OCI-LY7 (cell line): ENCODE results near the gene RAPGEF4. TPM values are rescaled to one million over a fixed set of nuclear protein-coding genes. Genes with fewer than 3 reads are reported as not detected.
"Not testable (repeated sequence)": the region's sequence is repeated elsewhere in the genome, so short reads cannot be mapped to it uniquely, and the experiment has no call there.

Experiments
- BruUV-seq: library from RNA; stranded (reverse); fragments of 400-500 nt; replicated peaks from 2 replicates; lab custom pipeline; 2021; lab: Mats Ljungman, UMichigan
- CTCF ChIA-PET: fragments of 300-600 bp; sonication (Branson Sonifier 250); formaldehyde crosslinking; loops from one replicate; lab custom pipeline; 2022; ENCODE audit warnings: antibody characterized with exemption; ENCODE audit not compliant: unreplicated experiment; lab: Charles Lee
- POLR2A ChIA-PET: fragments of 300-600 bp; sonication (Branson Sonifier 250); formaldehyde crosslinking; loops from one replicate; lab custom pipeline; 2022; ENCODE audit warnings: antibody characterized with exemption; lab: Charles Lee
- DNase-seq: peaks from one replicate; pipeline ENCODE4 v3.0.0-alpha.2; 2015; ENCODE audit warnings: low spot score
- H2AFZ ChIP-seq: fragments of 200-600 bp; sonication (generic), shearing (Covaris generic); 2 replicates; pipeline ENCODE4 v1.6.1; 2014; ENCODE audit warnings: mild to moderate bottlenecking, antibody characterized with exemption, low read length, moderate library complexity
- H3K27ac ChIP-seq: fragments of 200-600 bp; sonication (generic); 2 replicates; pipeline ENCODE4 v1.5.1; 2014; ENCODE audit warnings: mixed run types, low read depth, mild to moderate bottlenecking, moderate library complexity, low read length, inconsistent platforms; ENCODE audit not compliant: poor library complexity, severe bottlenecking
- H3K36me3 ChIP-seq: fragments of 200-600 bp; sonication (generic); 2 replicates; pipeline ENCODE4 v1.6.1; 2014; ENCODE audit warnings: mild to moderate bottlenecking, antibody characterized with exemption, low read length, moderate library complexity, mixed read lengths; ENCODE audit not compliant: insufficient read depth
- H3K4me1 ChIP-seq: fragments of 200-600 bp; sonication (generic); 2 replicates; pipeline ENCODE4 v1.5.1; 2014; ENCODE audit warnings: mild to moderate bottlenecking, low read length; ENCODE audit not compliant: insufficient read depth, poor library complexity, severe bottlenecking
- H3K4me2 ChIP-seq: fragments of 200-600 bp; sonication (generic); 2 replicates; pipeline ENCODE4 v1.6.1; 2014; ENCODE audit warnings: mild to moderate bottlenecking, low read length
- H3K4me3 ChIP-seq: fragments of 200-600 bp; sonication (generic); 2 replicates; pipeline ENCODE4 v1.5.1; 2014; ENCODE audit warnings: mild to moderate bottlenecking, low read depth, low read length; ENCODE audit not compliant: poor library complexity, severe bottlenecking
- H3K79me2 ChIP-seq: fragments of 200-600 bp; sonication (generic); 2 replicates; pipeline ENCODE4 v1.6.1; 2016; ENCODE audit warnings: low read depth, mild to moderate bottlenecking, low read length, moderate library complexity, mixed read lengths; ENCODE audit not compliant: insufficient read depth
- H3K9me2 ChIP-seq: fragments of 200-600 bp; sonication (generic); 2 replicates; pipeline ENCODE4 v1.6.1; 2016; ENCODE audit warnings: mild to moderate bottlenecking, low read length, mixed read lengths; ENCODE audit not compliant: insufficient read depth
- H3K9me3 ChIP-seq: fragments of 200-600 bp; sonication (generic); 2 replicates; pipeline ENCODE4 v1.6.1; 2014; ENCODE audit warnings: mild to moderate bottlenecking, mixed run types, low read length, mixed read lengths
- H4K20me1 ChIP-seq: fragments of 200-600 bp; sonication (generic); 2 replicates; pipeline ENCODE4 v1.6.1; 2014; ENCODE audit warnings: mild to moderate bottlenecking, antibody characterized with exemption, low read length, moderate library complexity, mixed read lengths; ENCODE audit not compliant: insufficient read depth
- EZH2phosphoT487 ChIP-seq: fragments of 200-600 bp; sonication (generic); IDR thresholded peaks from 2 replicates; pipeline ENCODE4 v1.6.1; 2018; ENCODE audit warnings: low read depth, borderline replicate concordance, mild to moderate bottlenecking, mixed run types, antibody characterized with exemption, low read length, moderate library complexity, mixed read lengths
- intact Hi-C: fragments of 100-400 bp; cut with micrococcal nuclease; formaldehyde crosslinking; loops from one replicate; pipeline ENCODE4 v1.10.0; 2022; ENCODE audit not compliant: unreplicated experiment
- total RNA-seq, 2 experiments: library from RNA; depleted of rRNA in 1 of 2; stranded (reverse); fragments of >200 nt in 1 of 2; shearing (Covaris generic) in 1 of 2; gene quantifications; 2 replicates each; pipeline ENCODE4 v1.2.3, GENCODE V29; 2014 to 2022
- TF ChIP-seq, protein P1 (sequence below): fragments of 200-600 bp; sonication (generic); conservative IDR thresholded peaks from 2 replicates; pipeline ENCODE4 v1.5.1; 2014; ENCODE audit warnings: mild to moderate bottlenecking, antibody characterized with exemption, low read length, moderate library complexity, mixed read lengths

The RAPGEF4 gene
- total RNA-seq, 2 experiments from 2014 or later, result 0.22 to 0.55 TPM

- H3K4me1 ChIP-seq, result no peaks in the 10 kb centered on the region
- ChIA-PET POLR2A (interaction anchor here (1.6 kb wide), 1 partner anchor 12 kb away, joined by 8 read pairs; no protein-coding TSS in a partner anchor), CTCF (no interaction called here)
- H3K79me2 ChIP-seq, result no peaks in the 10 kb centered on the region
- intact Hi-C loops, result no loop called here
- H3K36me3 ChIP-seq, result peaks cover 25% of the 10 kb centered on the region
- H3K9me2 ChIP-seq, result no peaks in the 10 kb centered on the region
- H3K9me3 ChIP-seq, result no peaks in the 10 kb centered on the region
- no peak overlapping the region for H3K27ac ChIP-seq
- BruUV-seq, result no TSS peak
- no peak for DNase-seq
- H3K4me3 ChIP-seq, result no peak overlapping the region
- no peak for TF ChIP-seq EZH2phosphoT487
- TF ChIP-seq, protein P1, sequence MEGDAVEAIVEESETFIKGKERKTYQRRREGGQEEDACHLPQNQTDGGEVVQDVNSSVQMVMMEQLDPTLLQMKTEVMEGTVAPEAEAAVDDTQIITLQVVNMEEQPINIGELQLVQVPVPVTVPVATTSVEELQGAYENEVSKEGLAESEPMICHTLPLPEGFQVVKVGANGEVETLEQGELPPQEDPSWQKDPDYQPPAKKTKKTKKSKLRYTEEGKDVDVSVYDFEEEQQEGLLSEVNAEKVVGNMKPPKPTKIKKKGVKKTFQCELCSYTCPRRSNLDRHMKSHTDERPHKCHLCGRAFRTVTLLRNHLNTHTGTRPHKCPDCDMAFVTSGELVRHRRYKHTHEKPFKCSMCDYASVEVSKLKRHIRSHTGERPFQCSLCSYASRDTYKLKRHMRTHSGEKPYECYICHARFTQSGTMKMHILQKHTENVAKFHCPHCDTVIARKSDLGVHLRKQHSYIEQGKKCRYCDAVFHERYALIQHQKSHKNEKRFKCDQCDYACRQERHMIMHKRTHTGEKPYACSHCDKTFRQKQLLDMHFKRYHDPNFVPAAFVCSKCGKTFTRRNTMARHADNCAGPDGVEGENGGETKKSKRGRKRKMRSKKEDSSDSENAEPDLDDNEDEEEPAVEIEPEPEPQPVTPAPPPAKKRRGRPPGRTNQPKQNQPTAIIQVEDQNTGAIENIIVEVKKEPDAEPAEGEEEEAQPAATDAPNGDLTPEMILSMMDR, result peak; percentile 47
- no peaks in the 10 kb centered on the region for H4K20me1 ChIP-seq
- H3K4me2 ChIP-seq, result no peak overlapping the region
- H2AFZ ChIP-seq, result no peak overlapping the region
These were observed 355.5 kb downstream of the RAPGEF4 start for GRCh38 chr2:173090973-173091660.

- Histone ChIP-seq H2AFZ (no peak overlapping the region), H3K27ac (no peak overlapping the region), H3K79me2 (no peaks in the 10 kb centered on the region), H3K4me1 (no peaks in the 10 kb centered on the region), H3K9me3 (no peaks in the 10 kb centered on the region), H3K4me2 (no peak overlapping the region), H4K20me1 (no peaks in the 10 kb centered on the region), H3K4me3 (no peak overlapping the region), H3K36me3 (peaks cover 25% of the 10 kb centered on the region), H3K9me2 (no peaks in the 10 kb centered on the region)
- no TSS peak for BruUV-seq
- intact Hi-C loops, result no loop called here
- CTCF ChIA-PET, result no interaction called here
- TF ChIP-seq, protein P1, result no peak
- TF ChIP-seq EZH2phosphoT487, result no peak
- no peak for DNase-seq
- POLR2A ChIA-PET, result interaction anchor here (0.6 to 1.6 kb wide), 3 partner anchors 13 to 28 kb away, joined by 3 to 8 read pairs (median 4); no protein-coding TSS in a partner anchor
These were observed 356.3 kb downstream of the RAPGEF4 start for GRCh38 chr2:173091910-173092309.

- no peaks in the 10 kb centered on the region for H3K79me2 ChIP-seq
- no peak for TF ChIP-seq EZH2phosphoT487
- TF ChIP-seq, protein P1, result no peak
- H2AFZ ChIP-seq, result no peak overlapping the region
- DNase-seq, result no peak
- no peak overlapping the region for H3K4me3 ChIP-seq
- peaks cover 25% of the 10 kb centered on the region for H3K36me3 ChIP-seq
- intact Hi-C loops, result no loop called here
- CTCF ChIA-PET, result no interaction called here
- no TSS peak for BruUV-seq
- POLR2A ChIA-PET, result interaction anchor here (0.8 kb wide), 1 partner anchor 22 kb away, joined by 4 read pairs; no protein-coding TSS in a partner anchor
- H3K4me1 ChIP-seq, result no peaks in the 10 kb centered on the region
- no peaks in the 10 kb centered on the region for H4K20me1 ChIP-seq
- no peaks in the 10 kb centered on the region for H3K9me3 ChIP-seq
- H3K4me2 ChIP-seq, result no peak overlapping the region
- no peak overlapping the region for H3K27ac ChIP-seq
- no peaks in the 10 kb centered on the region for H3K9me2 ChIP-seq
These were observed 357.3 kb downstream of the RAPGEF4 start for GRCh38 chr2:173092844-173093402.

DNA sequence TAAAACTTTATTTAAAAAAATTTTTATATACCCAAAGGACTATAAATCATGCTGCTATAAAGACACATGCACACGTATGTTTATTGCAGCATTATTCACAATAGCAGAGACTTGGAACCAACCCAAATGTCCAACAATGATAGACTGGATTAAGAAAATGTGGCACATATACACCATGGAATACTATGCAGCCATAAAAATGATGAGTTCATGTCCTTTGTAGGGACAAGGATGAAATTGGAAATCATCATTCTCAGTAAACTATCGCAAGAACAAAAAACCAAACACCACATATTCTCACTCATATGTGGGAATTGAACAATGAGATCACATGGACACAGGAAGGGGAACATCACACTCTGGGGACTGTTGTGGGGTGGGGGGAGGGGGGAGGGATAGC is 358.0 kb downstream of the RAPGEF4 start:
- peaks cover 25% of the 10 kb centered on the region for H3K36me3 ChIP-seq
- H3K4me1 ChIP-seq, BruUV-seq, H3K27ac ChIP-seq, CTCF ChIA-PET, H3K9me3 ChIP-seq, H4K20me1 ChIP-seq, H2AFZ ChIP-seq, H3K79me2 ChIP-seq, H3K9me2 ChIP-seq, H3K4me3 ChIP-seq, intact Hi-C loops, DNase-seq, POLR2A ChIA-PET, H3K4me2 ChIP-seq: not testable (repeated sequence)
